Stimulated activated CD8-positive, alpha-beta memory T cell treated with anti-CD3 and anti-CD28 coated beads, Interleukin-4, amount 100 ng/mL, for 1 hour (primary cell): ENCODE data around the gene HHIP.

Source experiments
- DNase-seq, 2 donors: peaks; one replicate each; pipeline ENCODE4 v3.0.0-alpha.2; 2020; ENCODE audit warnings: low read depth in 2 of 2, low spot score in 1 of 2

The HHIP gene

DNA sequence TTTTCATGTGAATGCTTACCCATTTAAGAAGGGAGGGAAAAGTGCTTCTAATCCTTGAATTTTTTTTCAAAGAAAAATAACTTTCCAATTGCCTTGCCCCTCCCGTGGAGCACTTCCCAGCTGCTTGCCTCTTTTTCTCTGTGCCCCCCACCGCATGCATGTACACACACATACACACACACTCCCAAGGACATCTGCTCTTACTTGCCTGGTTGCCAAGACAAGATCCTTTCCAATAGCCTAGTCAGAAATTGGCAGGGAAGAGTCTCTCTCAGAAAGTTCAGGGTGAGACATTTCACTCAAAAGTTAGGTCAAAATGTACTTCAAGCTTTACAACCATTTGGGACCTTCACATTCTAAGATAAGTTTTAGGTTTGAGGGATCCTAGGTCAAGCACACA, 10.9 kb downstream of the HHIP start:
- no peak for DNase-seq

- no peak for DNase-seq
Observed at GRCh38 chr4:144658015-144658567, 12.1 kb downstream of the HHIP start.

- DNase-seq: no peak
Observed at GRCh38 chr4:144658903-144659302, 12.9 kb downstream of the HHIP start.

DNA sequence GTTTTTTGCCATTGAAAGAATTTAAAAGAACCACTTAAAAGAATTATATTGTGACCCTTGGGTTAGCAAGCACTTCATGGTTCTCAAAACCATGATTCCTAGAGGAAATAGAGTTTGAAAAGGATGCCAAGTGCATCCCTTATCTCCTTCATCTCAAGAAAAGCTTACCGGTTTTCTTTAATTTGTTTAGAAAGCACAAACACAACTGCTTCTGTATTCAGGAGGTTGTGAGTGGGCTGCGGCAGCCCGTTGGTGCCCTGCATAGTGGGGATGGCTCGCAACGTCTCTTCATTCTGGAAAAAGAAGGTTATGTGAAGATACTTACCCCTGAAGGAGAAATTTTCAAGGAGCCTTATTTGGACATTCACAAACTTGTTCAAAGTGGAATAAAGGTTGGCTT, 13.5 kb downstream of the HHIP start:
- no peak for DNase-seq

GRCh38 chr4:144663834-144664475, 18.0 kb downstream of the HHIP start:
- no peak for DNase-seq

GRCh38 chr4:144666539-144667175, 20.7 kb downstream of the HHIP start:
- DNase-seq: no peak

DNA sequence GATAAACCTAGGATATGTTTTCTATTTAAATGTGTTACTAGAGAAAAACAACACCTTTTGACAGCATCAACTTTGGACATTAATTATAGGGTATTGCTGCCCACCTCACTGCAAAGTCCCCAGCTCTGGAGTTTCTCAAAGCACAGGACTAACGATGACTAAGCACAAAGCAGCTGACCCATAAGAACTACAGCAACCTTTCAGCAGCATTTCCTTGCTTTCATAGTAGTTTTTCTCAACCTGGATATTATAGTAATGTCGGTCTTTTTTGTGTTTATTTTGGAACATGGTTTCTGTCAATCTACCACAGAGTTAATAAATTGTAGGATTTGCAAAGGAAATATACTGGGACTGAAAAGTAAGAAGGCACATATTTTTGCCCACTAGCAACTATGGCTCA, 21.5 kb downstream of the HHIP start:
- DNase-seq: no peak

DNA sequence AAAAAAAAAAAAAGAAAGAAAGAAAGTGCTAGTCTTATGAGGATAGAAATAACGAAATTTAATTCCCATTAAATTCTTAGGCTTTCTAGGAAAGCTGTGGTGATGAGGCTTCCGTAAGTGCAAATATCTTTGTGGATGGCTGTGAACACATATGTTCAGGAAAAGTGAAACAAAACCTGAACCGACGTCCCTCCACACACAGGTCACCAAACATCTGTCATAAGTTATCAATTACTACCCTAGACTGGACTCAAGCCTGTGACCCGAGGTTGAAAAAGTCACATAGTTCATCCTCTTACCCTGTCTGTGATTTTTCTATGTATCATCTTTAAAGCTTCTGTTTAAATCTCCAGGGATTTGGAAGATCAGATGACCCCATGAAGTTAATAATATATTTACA, 24.8 kb downstream of the HHIP start:
- no peak for DNase-seq

DNA sequence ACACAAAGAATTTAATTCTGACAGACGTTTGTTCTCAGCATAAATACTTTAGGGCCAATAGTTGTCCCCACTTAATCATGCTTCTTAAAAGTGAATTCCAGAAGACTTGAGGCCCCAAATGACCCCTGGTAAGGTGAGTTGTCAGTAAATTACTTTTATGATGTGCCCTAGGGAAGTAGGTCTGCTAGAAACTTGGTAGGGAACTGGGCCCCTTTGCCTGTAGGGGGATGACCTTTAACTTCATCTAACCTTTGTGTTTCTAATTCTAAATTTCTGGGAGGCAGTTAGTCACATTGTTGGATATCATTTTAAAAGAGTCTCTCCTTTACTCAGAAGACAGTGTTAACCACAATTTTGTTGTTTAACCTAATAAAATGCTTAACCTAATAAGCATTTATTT, 28.8 kb downstream of the HHIP start:
- DNase-seq: no peak

DNA sequence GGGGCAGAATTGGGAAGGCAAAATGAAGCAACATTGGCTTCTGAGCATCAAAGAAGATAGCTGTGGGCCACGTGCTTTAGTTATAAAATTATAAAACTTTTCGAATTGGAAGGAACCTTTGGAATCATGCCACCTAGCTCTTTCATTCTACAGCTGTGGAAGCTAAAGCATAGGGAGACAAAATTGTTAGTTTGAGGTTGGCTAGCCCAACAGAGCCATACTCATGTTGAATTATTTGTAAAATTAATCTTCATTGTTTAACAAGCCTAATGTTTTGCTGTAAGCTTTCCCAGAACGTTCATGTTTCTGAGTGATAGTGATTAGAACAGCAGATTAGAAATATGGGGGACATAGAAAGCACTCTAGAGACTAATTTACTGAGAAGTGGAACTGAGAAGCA, 35.9 kb downstream of the HHIP start:
- no peak for DNase-seq

- no peak for DNase-seq
Observed at GRCh38 chr4:144683516-144683915, 37.6 kb downstream of the HHIP start.

GRCh38 chr4:144685911-144686310, 40.0 kb downstream of the HHIP start:
- DNase-seq: no peak

DNA sequence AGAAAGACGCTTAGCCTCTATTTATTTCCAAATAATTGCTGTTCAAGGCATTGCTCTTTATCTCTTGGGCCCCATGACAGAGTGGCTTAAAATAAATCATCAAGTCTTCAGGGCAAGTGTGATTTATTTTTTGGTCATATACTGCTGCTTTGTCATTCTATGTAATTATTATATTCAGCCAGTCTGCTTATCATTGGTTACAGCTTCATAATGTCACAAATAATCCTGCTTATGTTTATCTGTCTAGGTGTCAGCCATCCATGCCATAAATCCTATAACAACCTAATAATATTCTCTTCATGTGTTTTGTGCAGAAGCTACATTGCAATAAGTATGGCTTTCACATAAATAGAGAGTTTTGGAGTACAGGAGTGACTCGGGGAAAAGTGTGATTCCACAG, 41.0 kb downstream of the HHIP start:
- DNase-seq: no peak

- DNase-seq: no peak
Observed at GRCh38 chr4:144687466-144687865, 41.5 kb downstream of the HHIP start.

DNA sequence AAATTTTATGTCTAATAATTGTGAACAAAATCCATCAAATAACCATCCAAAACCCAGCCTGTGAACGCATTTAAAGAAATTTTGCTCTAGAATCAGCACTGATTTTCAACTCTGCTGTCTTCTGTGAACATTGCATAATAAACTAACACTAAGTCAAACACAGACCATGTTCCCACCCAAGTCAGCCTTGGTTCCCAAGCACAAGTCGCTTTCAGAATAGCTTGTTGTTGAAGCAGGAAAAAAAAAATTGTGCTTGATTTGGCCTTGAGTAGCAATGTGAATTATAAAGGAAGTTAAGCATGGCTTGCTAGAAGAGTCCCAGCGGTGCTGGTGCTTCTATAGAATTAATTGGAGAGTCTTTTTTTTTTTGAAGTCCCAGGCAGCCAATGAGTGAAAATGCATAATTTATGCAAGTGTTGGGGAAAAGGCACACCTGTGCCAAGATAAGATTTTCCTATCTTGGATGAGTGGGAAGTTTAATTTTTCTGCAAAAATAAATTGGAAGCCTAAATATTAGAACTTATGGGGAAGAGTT, 42.1 kb downstream of the HHIP start:
- DNase-seq: no peak

GRCh38 chr4:144689125-144689524, 43.2 kb downstream of the HHIP start:
- DNase-seq: no peak

DNA sequence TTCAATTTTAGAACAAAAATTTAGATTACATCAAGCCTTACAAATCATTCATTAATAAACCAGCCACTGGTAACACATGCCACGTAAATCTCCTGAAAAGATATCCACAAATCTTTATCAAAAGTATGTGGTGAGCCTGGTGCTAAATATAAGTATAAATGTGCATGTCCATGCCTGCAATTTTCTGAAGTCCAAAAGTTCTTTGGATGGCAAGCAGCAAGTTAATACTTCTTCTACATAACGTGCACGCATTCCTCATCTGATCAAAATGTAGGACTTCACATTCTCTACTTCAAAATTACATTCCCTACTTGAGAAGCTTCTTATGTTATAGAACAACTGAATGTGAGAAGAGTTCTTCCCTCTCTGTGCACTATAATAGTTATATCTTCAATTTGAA, 49.8 kb downstream of the HHIP start:
- DNase-seq: no peak

- no peak for DNase-seq
Observed at GRCh38 chr4:144696376-144696775, 50.4 kb downstream of the HHIP start.

- no peak for DNase-seq
Observed at GRCh38 chr4:144699565-144699964, 53.6 kb downstream of the HHIP start.

DNA sequence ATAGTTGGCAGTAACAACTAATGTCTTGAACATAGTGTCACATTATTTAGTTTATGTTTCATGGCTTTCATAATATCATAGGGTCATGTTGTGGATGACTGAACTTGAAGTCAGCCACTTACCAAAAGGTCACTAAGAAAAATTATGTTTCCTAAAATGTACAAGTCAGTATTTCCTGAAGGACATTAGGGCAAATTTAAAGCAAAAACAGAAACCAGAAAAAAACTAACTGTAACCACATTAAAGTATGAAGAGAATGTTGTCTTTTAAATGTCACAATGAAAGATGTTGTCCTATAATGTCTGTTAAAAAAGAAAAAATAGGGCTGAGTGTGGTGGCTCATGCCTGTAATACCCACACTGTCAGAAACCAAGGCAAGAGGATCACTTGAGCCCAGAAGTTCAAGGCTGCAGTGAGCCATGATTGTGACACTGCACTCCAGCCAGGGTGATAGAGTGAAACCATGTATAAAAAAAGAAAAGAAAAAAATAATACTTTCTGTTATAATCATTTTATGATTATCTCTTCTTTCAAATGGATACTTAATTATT, 55.8 kb downstream of the HHIP start:
- no peak for DNase-seq

DNA sequence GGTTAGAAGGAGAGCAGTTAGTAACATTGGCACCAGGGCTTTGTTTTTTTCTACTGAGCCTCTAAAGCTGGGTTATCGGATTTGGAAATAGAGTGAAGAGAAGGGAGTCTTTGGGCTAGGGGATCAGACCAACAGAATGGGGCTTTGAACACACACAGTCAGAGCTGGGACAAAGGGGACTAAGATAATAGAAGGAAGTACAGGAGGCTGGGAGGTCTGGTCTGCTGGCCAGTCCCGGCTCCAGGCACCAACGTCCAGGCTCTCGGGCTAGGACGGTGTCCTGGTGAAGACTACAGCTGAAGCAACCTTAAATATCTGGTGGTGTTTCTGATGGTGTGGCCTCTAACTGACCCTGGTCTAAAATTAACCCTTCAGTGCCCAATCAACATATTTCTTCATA, 57.5 kb downstream of the HHIP start:
- DNase-seq: no peak
